Peyer's patch (tissue), 4 donors: ENCODE results near the gene YBX2. TPM values are rescaled to one million over a fixed set of nuclear protein-coding genes. Genes with fewer than 3 reads are reported as not detected.

ENCODE experiments used
- DNase-seq, 3 donors: peaks; one replicate each; pipeline ENCODE4 v3.0.0-alpha.2; 2017 to 2019
- H3K27ac ChIP-seq, 4 donors: fragments of 200-600 bp; sonication (generic); one replicate each; pipeline ENCODE4 v1.5.1; 2016 to 2019
- H3K27me3 ChIP-seq, 2 donors: fragments of 200-600 bp; sonication (generic); one replicate each; pipeline ENCODE4 v1.5.1; 2019
- H3K36me3 ChIP-seq, 3 donors: fragments of 200-600 bp; sonication (generic); one replicate each; pipeline ENCODE4 v1.5.1; 2016 to 2019
- H3K4me1 ChIP-seq, 4 donors: fragments of 200-600 bp; sonication (generic); one replicate each; pipeline ENCODE4 v1.5.1; 2016 to 2019
- H3K4me3 ChIP-seq, 4 donors: fragments of 200-600 bp; sonication (generic); 1 replicate in 3 of 4; 2 replicates in 1 of 4; pipeline ENCODE4 v1.5.1; 2016 to 2019; ENCODE audit warnings: mild to moderate bottlenecking in 1 of 4
- H3K9me3 ChIP-seq, 4 donors: fragments of 200-600 bp; sonication (generic); one replicate each; pipeline ENCODE4 v1.5.1; 2016 to 2019; ENCODE audit warnings: mild to moderate bottlenecking in 1 of 4
- CTCF ChIP-seq, 6 experiments: fragments of 450-650 bp in 4 of 6; fragments of 200-600 bp in 2 of 6; sonication (generic) in 1 of 6; IDR thresholded peaks; one replicate each; pipeline ENCODE4 v1.5.1; 2017 to 2019; ENCODE audit warnings: antibody characterized with exemption in 6 of 6, mild to moderate bottlenecking in 3 of 6, moderate library complexity in 1 of 6
- POLR2A ChIP-seq, 2 donors: fragments of 450-650 bp; IDR thresholded peaks; one replicate each; pipeline ENCODE4 v1.5.1; 2017; ENCODE audit warnings: antibody characterized with exemption in 2 of 2, mild to moderate bottlenecking in 2 of 2, moderate library complexity in 2 of 2
- total RNA-seq, 4 donors: library from RNA; depleted of rRNA; stranded (reverse); fragments of >200 nt; gene quantifications; one replicate each; pipeline ENCODE4 v1.1.0, GENCODE V29; 2016

YBX2 gene
- total RNA-seq, 4 donors from 2014 or later = 20.7 to 70.0 (median 24.6) TPM

- Histone ChIP-seq H3K4me3 (peak overlapping the region; percentile 38 to 63 (median 55)), H3K27me3 (no peaks in the 10 kb centered on the region)
Measured at GRCh38 chr17:7280519-7281073, 13.8 kb downstream of the YBX2 start.

GRCh38 chr17:7279448-7279847 is 15.0 kb downstream of the YBX2 start:
- Histone ChIP-seq H3K4me3 (peak overlapping the region in 2 of 4 donors; percentile 61 to 63), H3K4me1 (peaks cover 2 to 28% (median 16%) of the 10 kb centered on the region in 4 donors), H3K9me3 (no peaks in the 10 kb centered on the region), H3K27me3 (no peaks in the 10 kb centered on the region), H3K36me3 (no peaks in the 10 kb centered on the region), H3K27ac (peak overlapping the region in 3 of 4 donors; percentile 45 to 83 (median 82))
- peak in 1 of 3 donors; percentile 74 for DNase-seq
- TF ChIP-seq POLR2A (IDR thresholded peaks at IDR 0.05) (peak in 1 of 2 donors; percentile 32), CTCF (IDR thresholded peaks at IDR 0.05) (no peak)

More at GRCh38 chr17:7280519-7281073, 13.8 kb downstream of the YBX2 start:
- no peaks in the 10 kb centered on the region for H3K36me3 ChIP-seq
- H3K27ac ChIP-seq = peak overlapping the region; percentile 48 to 83 (median 71)
- DNase-seq = peak; percentile 79 to 93 (median 90)
- peaks cover 2 to 28% (median 16%) of the 10 kb centered on the region in 4 donors for H3K4me1 ChIP-seq
- TF ChIP-seq POLR2A (IDR thresholded peaks at IDR 0.05) = peak in 1 of 2 donors; percentile 12
- TF ChIP-seq CTCF (IDR thresholded peaks at IDR 0.05) = peak; percentile 92 to 98 (median 96)
- no peaks in the 10 kb centered on the region for H3K9me3 ChIP-seq

- Histone ChIP-seq H3K4me3 (no peak overlapping the region), H3K27ac (peak overlapping the region in 1 of 4 donors; percentile 49), H3K9me3 (no peaks in the 10 kb centered on the region), H3K36me3 (no peaks in the 10 kb centered on the region), H3K27me3 (peaks cover 0 to 7% of the 10 kb centered on the region in 2 donors), H3K4me1 (peaks cover 0 to 25% (median 8%) of the 10 kb centered on the region in 4 donors)
- no peak for DNase-seq
- TF ChIP-seq CTCF (IDR thresholded peaks at IDR 0.05) = no peak
- no peak for TF ChIP-seq POLR2A (IDR thresholded peaks at IDR 0.05)
Measured at GRCh38 chr17:7266784-7267183, 27.7 kb downstream of the YBX2 start.

- TF ChIP-seq CTCF (IDR thresholded peaks at IDR 0.05) (no peak), POLR2A (IDR thresholded peaks at IDR 0.05) (no peak)
- DNase-seq = peak in 2 of 3 donors; percentile 70 to 76
- Histone ChIP-seq H3K4me1 (peaks cover 0 to 30% (median 14%) of the 10 kb centered on the region in 4 donors), H3K27ac (peak overlapping the region in 3 of 4 donors; percentile 82 to 99 (median 99)), H3K9me3 (no peaks in the 10 kb centered on the region), H3K4me3 (peak overlapping the region in 3 of 4 donors; percentile 33 to 93 (median 79)), H3K36me3 (peaks cover 0 to 15% (median 0%) of the 10 kb centered on the region in 3 donors), H3K27me3 (peaks cover 0 to 10% of the 10 kb centered on the region in 2 donors)
Measured at GRCh38 chr17:7263801-7264078, 30.7 kb downstream of the YBX2 start.

- H3K27ac ChIP-seq = peak overlapping the region; percentile 10 to 99 (median 90)
- peaks cover 0 to 27% (median 14%) of the 10 kb centered on the region in 4 donors for H3K4me1 ChIP-seq
- peak overlapping the region; percentile 33 to 93 (median 68) for H3K4me3 ChIP-seq
- no peaks in the 10 kb centered on the region for H3K9me3 ChIP-seq
- peaks cover 0 to 15% (median 0%) of the 10 kb centered on the region in 3 donors for H3K36me3 ChIP-seq
- TF ChIP-seq POLR2A (IDR thresholded peaks at IDR 0.05) (peak; percentile 76 to 78), CTCF (IDR thresholded peaks at IDR 0.05) (no peak)
- H3K27me3 ChIP-seq = peaks cover 0 to 10% of the 10 kb centered on the region in 2 donors
- DNase-seq = peak; percentile 40 to 93 (median 92)
Measured at GRCh38 chr17:7262935-7263800, 31.3 kb downstream of the YBX2 start.
